Measurements from ENCODE around the gene EPHA3.

The EPHA3 gene
- long read RNA-seq, donor 1, partial matches to known transcripts: 0 of 1 reads
- long read RNA-seq, donor 1, other reads (novel, unspliced or antisense): 0 of 1 reads
- long read RNA-seq, donor 2: 0 reads
- long read RNA-seq, donor 3: 0 reads
- long read RNA-seq, donor 4: 0 reads
- long read RNA-seq, donor 5: 0 reads
- long read RNA-seq, donor 6, full-length matches to known transcripts: 1 of 1 reads
- long read RNA-seq, donor 6, partial matches to known transcripts: 0 of 1 reads
- long read RNA-seq, donor 6, other reads (novel, unspliced or antisense): 0 of 1 reads
- long read RNA-seq, donor 7: 0 reads
- long read RNA-seq, donor 8: 0 reads

GRCh38 chr3:89107461-89108290 is at the start of gene EPHA3:
Gene EPHA3, plus strand, starts transcription at chr3:89107621. Its CDS starts 128 bp downstream, at chr3:89107749.
- peak; percentile 76 for DNase-seq

- DNase-seq: no peak
Observed at GRCh38 chr3:89058371-89058770, 49.0 kb upstream of the EPHA3 start.

GRCh38 chr3:89059211-89059925 is 48.1 kb upstream of the EPHA3 start:
- DNase-seq: no peak

- DNase-seq: no peak
Observed at GRCh38 chr3:89061259-89061658, 46.2 kb upstream of the EPHA3 start.

- no peak for DNase-seq
Observed at GRCh38 chr3:89067736-89068135, 39.7 kb upstream of the EPHA3 start.

GRCh38 chr3:89072642-89073041 is 34.8 kb upstream of the EPHA3 start:
- DNase-seq: no peak

GRCh38 chr3:89079944-89080343 is 27.5 kb upstream of the EPHA3 start:
- no peak for DNase-seq

GRCh38 chr3:89087851-89088250 is 19.6 kb upstream of the EPHA3 start:
- DNase-seq: no peak

GRCh38 chr3:89098173-89098572 is 9.2 kb upstream of the EPHA3 start:
- DNase-seq: no peak

GRCh38 chr3:89098964-89099585 is 8.3 kb upstream of the EPHA3 start:
- peak; percentile 33 for DNase-seq

- DNase-seq: no peak
Observed at GRCh38 chr3:89101251-89101650, 6.2 kb upstream of the EPHA3 start.

GRCh38 chr3:89101921-89102320 is 5.5 kb upstream of the EPHA3 start:
- DNase-seq: no peak

GRCh38 chr3:89104499-89104898 is 2.9 kb upstream of the EPHA3 start:
- DNase-seq: no peak

- DNase-seq: no peak
Observed at GRCh38 chr3:89105503-89105902, 1.9 kb upstream of the EPHA3 start.

- DNase-seq: no peak
Observed at GRCh38 chr3:89108291-89108550, 800 bp downstream of the EPHA3 start.

GRCh38 chr3:89113344-89113743 is 5.9 kb downstream of the EPHA3 start:
- no peak for DNase-seq

- DNase-seq: peak; percentile 92
Observed at GRCh38 chr3:89113893-89114840, 6.7 kb downstream of the EPHA3 start.

GRCh38 chr3:89114841-89115223 is 7.4 kb downstream of the EPHA3 start:
- no peak for DNase-seq

- no peak for DNase-seq
Observed at GRCh38 chr3:89116476-89116875, 9.1 kb downstream of the EPHA3 start.

GRCh38 chr3:89138048-89138447 is 30.6 kb downstream of the EPHA3 start:
- no peak for DNase-seq

- no peak for DNase-seq
Observed at GRCh38 chr3:89139870-89140269, 32.4 kb downstream of the EPHA3 start.

GRCh38 chr3:89144080-89144479 is 36.7 kb downstream of the EPHA3 start:
- DNase-seq: no peak

All from right kidney (tissue), 9 donors.